Activated naive CD8-positive, alpha-beta T cell treated with anti-CD3 and anti-CD28 coated beads for 36 hours (primary cell): ENCODE measurements around the gene ALAS1. TPM values are rescaled to one million over a fixed set of nuclear protein-coding genes. Genes with fewer than 3 reads are reported as not detected.
A peak's percentile ranks its signal among the peaks of the same experiment; 100 is the strongest.

Source experiments
- DNase-seq: peaks from one replicate; pipeline ENCODE4 v3.0.0; 2021
- H3K27ac Mint-ChIP-seq: one replicate; pipeline ENCODE4 v1.8.0; 2022; ENCODE audit warnings: mild to moderate bottlenecking, moderate library complexity, mixed read lengths
- H3K27me3 Mint-ChIP-seq: one replicate; pipeline ENCODE4 v1.8.0; 2022; ENCODE audit warnings: mild to moderate bottlenecking, mixed read lengths
- H3K36me3 Mint-ChIP-seq: one replicate; pipeline ENCODE4 v1.8.0; 2021; ENCODE audit warnings: mild to moderate bottlenecking, mixed read lengths
- H3K4me1 Mint-ChIP-seq: one replicate; pipeline ENCODE4 v1.8.0; 2021; ENCODE audit warnings: mixed read lengths
- H3K4me3 Mint-ChIP-seq: one replicate; pipeline ENCODE4 v1.8.0; 2022; ENCODE audit warnings: mild to moderate bottlenecking, moderate library complexity, mixed read lengths
- H3K9me3 Mint-ChIP-seq: one replicate; pipeline ENCODE4 v1.8.0; 2022; ENCODE audit warnings: mixed read lengths
- total RNA-seq, 2 experiments: library from RNA; stranded (reverse); gene quantifications; one replicate each; pipeline ENCODE4 v1.2.3, GENCODE V29; 2021

Gene ALAS1
- total RNA-seq, 2 experiments from 2014 or later = 59.4 to 63.0 TPM

DNA sequence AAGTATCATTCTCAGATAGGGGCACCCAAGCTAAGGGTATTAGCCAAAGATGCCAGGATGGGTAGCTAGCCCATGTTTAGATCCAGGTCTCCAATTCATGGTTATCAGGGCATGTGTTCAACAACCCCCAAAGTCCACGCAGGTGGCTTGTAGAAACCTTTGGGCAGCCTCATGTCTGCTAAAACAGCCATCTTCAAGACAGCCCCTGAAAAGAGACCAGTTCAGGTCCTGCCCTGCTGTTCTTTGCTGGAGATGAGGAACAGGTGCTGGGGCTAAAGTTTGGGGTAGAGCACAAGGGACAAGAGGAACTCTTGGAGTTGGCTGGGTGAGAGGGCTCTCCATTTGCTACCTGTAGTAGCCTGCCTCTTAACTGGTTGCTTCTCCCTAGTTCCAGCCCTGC is 52.2 kb downstream of the ALAS1 start:
- Mint-ChIP-seq H3K4me3 (no peak overlapping the region), H3K9me3 (no peaks in the 10 kb centered on the region), H3K27ac (peak overlapping the region; percentile 93), H3K36me3 (peaks cover 71% of the 10 kb centered on the region), H3K27me3 (no peaks in the 10 kb centered on the region), H3K4me1 (peaks cover 74% of the 10 kb centered on the region)
- DNase-seq = no peak

- Mint-ChIP-seq H3K27ac (peak overlapping the region; percentile 99), H3K4me3 (peak overlapping the region; percentile 76), H3K9me3 (no peaks in the 10 kb centered on the region), H3K27me3 (no peaks in the 10 kb centered on the region), H3K36me3 (peaks cover 77% of the 10 kb centered on the region), H3K4me1 (peaks cover 88% of the 10 kb centered on the region)
- DNase-seq = peak; percentile 87
These were observed 55.6 kb downstream of the ALAS1 start for GRCh38 chr3:52253314-52254304.

DNA sequence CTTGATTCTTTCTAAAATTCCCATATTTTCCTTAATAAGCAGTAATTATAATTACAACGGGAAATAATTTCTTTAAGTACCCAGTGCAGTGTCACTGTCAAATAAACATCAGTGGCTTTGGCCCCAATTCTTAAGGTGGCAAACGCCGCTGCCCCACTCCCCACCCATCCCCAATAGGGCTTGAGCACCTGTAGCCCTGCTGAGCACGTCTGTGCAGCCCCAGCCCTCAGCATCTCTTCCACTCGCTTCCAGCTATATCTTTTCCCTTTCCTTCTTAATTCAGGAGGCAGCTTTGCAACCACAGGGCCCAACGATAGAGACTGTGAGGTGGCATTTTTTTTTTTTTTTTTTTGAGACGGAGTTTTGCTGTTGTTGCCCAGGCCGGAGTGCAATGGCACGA is 56.6 kb downstream of the ALAS1 start:
- no peak overlapping the region for H3K4me3 Mint-ChIP-seq
- H3K27ac Mint-ChIP-seq = peak overlapping the region; percentile 99
- no peaks in the 10 kb centered on the region for H3K27me3 Mint-ChIP-seq
- peaks cover 86% of the 10 kb centered on the region for H3K4me1 Mint-ChIP-seq
- H3K9me3 Mint-ChIP-seq = no peaks in the 10 kb centered on the region
- no peak for DNase-seq
- peaks cover 79% of the 10 kb centered on the region for H3K36me3 Mint-ChIP-seq

- DNase-seq = no peak
- H3K27ac Mint-ChIP-seq = peak overlapping the region; percentile 79
- H3K4me3 Mint-ChIP-seq = no peak overlapping the region
These were observed 58.2 kb downstream of the ALAS1 start for GRCh38 chr3:52256159-52256558.

GRCh38 chr3:52256622-52257021 is 58.7 kb downstream of the ALAS1 start:
- Mint-ChIP-seq H3K9me3 (no peaks in the 10 kb centered on the region), H3K27ac (peak overlapping the region; percentile 79), H3K27me3 (no peaks in the 10 kb centered on the region), H3K4me3 (no peak overlapping the region), H3K4me1 (peaks cover 88% of the 10 kb centered on the region), H3K36me3 (peaks cover 84% of the 10 kb centered on the region)
- DNase-seq = no peak

More at GRCh38 chr3:52256159-52256558, 58.2 kb downstream of the ALAS1 start:
- peaks cover 81% of the 10 kb centered on the region for H3K36me3 Mint-ChIP-seq
- peaks cover 85% of the 10 kb centered on the region for H3K4me1 Mint-ChIP-seq
- H3K9me3 Mint-ChIP-seq = no peaks in the 10 kb centered on the region
- H3K27me3 Mint-ChIP-seq = no peaks in the 10 kb centered on the region

DNA sequence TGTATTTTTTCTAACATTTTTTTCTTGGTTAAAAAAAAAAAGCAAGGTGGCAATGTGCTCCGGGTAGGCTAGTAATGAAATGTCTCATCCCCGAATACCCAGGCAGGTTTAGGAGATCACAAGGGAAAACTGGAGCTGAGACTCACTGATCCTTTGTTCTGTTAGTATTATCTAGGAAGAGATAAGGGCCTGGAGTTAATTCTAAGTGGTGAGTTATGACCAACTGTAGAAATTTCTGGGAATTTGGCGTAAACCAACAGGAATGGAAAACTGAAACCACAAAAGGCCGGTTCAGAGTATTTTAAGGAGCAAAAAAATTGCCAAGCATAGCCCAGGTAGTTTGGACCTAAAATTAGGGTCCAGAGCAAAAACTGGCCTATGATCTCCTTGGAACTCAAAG is 60.0 kb downstream of the ALAS1 start:
- H3K27ac Mint-ChIP-seq = peak overlapping the region; percentile 79
- DNase-seq = no peak
- no peaks in the 10 kb centered on the region for H3K9me3 Mint-ChIP-seq
- H3K27me3 Mint-ChIP-seq = no peaks in the 10 kb centered on the region
- peaks cover 86% of the 10 kb centered on the region for H3K4me1 Mint-ChIP-seq
- no peak overlapping the region for H3K4me3 Mint-ChIP-seq
- H3K36me3 Mint-ChIP-seq = peaks cover 79% of the 10 kb centered on the region

GRCh38 chr3:52259035-52259434 is 61.1 kb downstream of the ALAS1 start:
- no peak for DNase-seq
- Mint-ChIP-seq H3K4me3 (no peak overlapping the region), H3K27ac (peak overlapping the region; percentile 79), H3K36me3 (peaks cover 83% of the 10 kb centered on the region), H3K27me3 (no peaks in the 10 kb centered on the region), H3K4me1 (peaks cover 84% of the 10 kb centered on the region), H3K9me3 (no peaks in the 10 kb centered on the region)

DNA sequence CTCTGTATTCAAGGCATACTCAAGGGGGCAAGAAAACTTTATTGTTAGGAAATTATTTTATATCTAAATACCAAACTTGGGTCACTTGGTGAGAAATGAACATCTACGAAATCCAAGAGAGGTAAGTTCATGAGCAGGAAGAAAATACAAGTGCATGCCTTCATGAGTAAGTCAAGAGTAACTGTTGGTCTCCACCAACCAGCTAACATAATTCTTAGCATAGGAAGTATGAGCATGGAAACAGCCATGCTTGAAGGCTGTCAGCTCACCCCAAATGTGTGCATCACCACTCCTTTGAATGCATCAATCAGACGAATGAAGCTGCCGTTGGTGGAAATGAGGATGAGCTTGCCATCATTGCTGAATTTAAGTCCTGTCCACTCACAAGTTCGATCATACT is 61.5 kb downstream of the ALAS1 start:
- Mint-ChIP-seq H3K27ac (peak overlapping the region; percentile 79), H3K27me3 (no peaks in the 10 kb centered on the region), H3K36me3 (peaks cover 87% of the 10 kb centered on the region), H3K4me1 (peaks cover 84% of the 10 kb centered on the region), H3K4me3 (no peak overlapping the region), H3K9me3 (no peaks in the 10 kb centered on the region)
- DNase-seq = no peak

DNA sequence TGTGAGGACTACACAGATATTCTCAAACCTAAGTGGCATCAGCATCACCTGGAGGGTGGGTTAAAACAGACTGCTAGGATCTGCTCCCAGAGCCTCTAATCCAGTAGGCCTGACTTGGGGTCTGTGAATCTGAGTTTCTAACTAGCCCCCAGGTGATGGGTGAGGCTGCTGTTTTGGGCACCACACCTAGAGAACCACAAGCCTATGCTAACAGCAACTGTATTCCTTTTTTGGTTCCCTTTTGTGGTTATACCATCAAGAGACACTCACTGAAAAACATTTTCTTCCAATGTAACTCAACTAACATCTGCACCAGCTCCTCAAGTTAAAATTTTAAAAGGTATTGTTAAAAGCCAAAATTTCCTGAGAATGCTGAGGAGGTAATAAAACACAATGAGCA is 64.5 kb downstream of the ALAS1 start:
- no peaks in the 10 kb centered on the region for H3K27me3 Mint-ChIP-seq
- DNase-seq = no peak
- H3K27ac Mint-ChIP-seq = peak overlapping the region; percentile 79
- peaks cover 72% of the 10 kb centered on the region for H3K4me1 Mint-ChIP-seq
- no peaks in the 10 kb centered on the region for H3K9me3 Mint-ChIP-seq
- H3K4me3 Mint-ChIP-seq = no peak overlapping the region
- peaks cover 86% of the 10 kb centered on the region for H3K36me3 Mint-ChIP-seq

Other genes with a start within 250 kb of the ALAS1 start
- not detected for gene GPR62, start 242.8 kb upstream of the ALAS1 start, total RNA-seq
- 1 to 10 TPM; 4.5 to 5.6 TPM for gene PCBP4, start 230.7 kb upstream of the ALAS1 start, total RNA-seq
- gene ABHD14B, start 224.1 kb upstream of the ALAS1 start, total RNA-seq = 10 to 100 TPM; 58.7 to 59.6 TPM
- 10 to 100 TPM; 10.2 to 12.9 TPM for gene ABHD14A, start 223.1 kb upstream of the ALAS1 start, total RNA-seq
- 10 to 100 TPM; 74.7 to 75.5 TPM for gene ACY1, start 214.6 kb upstream of the ALAS1 start, total RNA-seq
- 1,000 to 10,000 TPM; 1,575 to 1,589 TPM for gene RPL29, start 202.3 kb upstream of the ALAS1 start, total RNA-seq
- 10 to 100 TPM; 21.7 to 22.0 TPM for gene DUSP7, start 141.6 kb upstream of the ALAS1 start, total RNA-seq
- 10 to 100 TPM; 23.8 to 24.8 TPM for gene POC1A, start 43.7 kb upstream of the ALAS1 start, total RNA-seq
- gene TLR9, start 27.5 kb downstream of the ALAS1 start, total RNA-seq = 1 to 10 TPM in 1 of 2 experiments, under 1 TPM in 1; 0.85 to 1.4 TPM
- 100 to 1,000 TPM; 127 to 134 TPM for gene TWF2, start 41.0 kb downstream of the ALAS1 start, total RNA-seq
- 10 to 100 TPM; 69.7 to 74.9 TPM for gene PPM1M, start 47.6 kb downstream of the ALAS1 start, total RNA-seq
- 100 to 1,000 TPM; 121 to 123 TPM for gene WDR82, start 80.5 kb downstream of the ALAS1 start, total RNA-seq
- gene GLYCTK, start 89.7 kb downstream of the ALAS1 start, total RNA-seq = 10 to 100 TPM; 16.1 to 17.2 TPM
- gene DNAH1, start 118.2 kb downstream of the ALAS1 start, total RNA-seq = 1 to 10 TPM; 2.6 to 3.7 TPM
- gene BAP1, start 211.8 kb downstream of the ALAS1 start, total RNA-seq = 100 to 1,000 TPM; 104 to 107 TPM
- gene PHF7, start 212.5 kb downstream of the ALAS1 start, total RNA-seq = 10 to 100 TPM; 15.4 to 16.6 TPM
- under 1 TPM in 1 of 2 experiments, not detected in 1; 0.19 TPM for gene SEMA3G, start 246.9 kb downstream of the ALAS1 start, total RNA-seq